ENCODE measurements around the gene LTK.

Gene LTK

GRCh38 chr15:41495736-41496599, 17.7 kb downstream of the LTK start:
- DNase-seq = no peak

GRCh38 chr15:41494922-41495735, 18.5 kb downstream of the LTK start:
- DNase-seq = peak; percentile 43

GRCh38 chr15:41494190-41494921, 19.3 kb downstream of the LTK start:
- peak; percentile 42 for DNase-seq

- DNase-seq = no peak
Observed at GRCh38 chr15:41493902-41494189, 19.8 kb downstream of the LTK start.

GRCh38 chr15:41493205-41493901, 20.3 kb downstream of the LTK start, which contains the start of gene ITPKA:
Gene ITPKA (plus strand): TSS chr15:41493874. CDS start chr15:41493928, 54 bp downstream.
- peak; percentile 89 for DNase-seq

GRCh38 chr15:41492597-41493204, 20.9 kb downstream of the LTK start:
- no peak for DNase-seq

- no peak for DNase-seq
Observed at GRCh38 chr15:41491889-41492288, 21.7 kb downstream of the LTK start.

GRCh38 chr15:41490355-41490754, 23.3 kb downstream of the LTK start:
- DNase-seq = no peak

- DNase-seq = no peak
Observed at GRCh38 chr15:41489641-41490040, 24.0 kb downstream of the LTK start.

- no peak for DNase-seq
Observed at GRCh38 chr15:41487802-41488201, 25.8 kb downstream of the LTK start.

GRCh38 chr15:41487381-41487780, 26.2 kb downstream of the LTK start:
- no peak for DNase-seq

- DNase-seq = no peak
Observed at GRCh38 chr15:41486286-41486685, 27.3 kb downstream of the LTK start.

- no peak for DNase-seq
Observed at GRCh38 chr15:41484937-41485625, 28.5 kb downstream of the LTK start.

- DNase-seq = no peak
Observed at GRCh38 chr15:41483519-41483918, 30.1 kb downstream of the LTK start.

GRCh38 chr15:41483115-41483514, 30.5 kb downstream of the LTK start:
- peak; percentile 34 for DNase-seq

- DNase-seq = no peak
Observed at GRCh38 chr15:41482110-41482877, 31.3 kb downstream of the LTK start.

- DNase-seq = no peak
Observed at GRCh38 chr15:41480396-41481140, 33.1 kb downstream of the LTK start.

- DNase-seq = no peak
Observed at GRCh38 chr15:41476416-41477048, 37.1 kb downstream of the LTK start.

GRCh38 chr15:41474941-41475340, 38.7 kb downstream of the LTK start:
- DNase-seq = no peak

GRCh38 chr15:41474436-41474835, 39.2 kb downstream of the LTK start:
- DNase-seq = no peak

All from activated CD8-positive, alpha-beta memory T cell treated with anti-CD3 and anti-CD28 coated beads, Interleukin-2, amount 50 U/mL, for 4 hours (primary cell).